ENCODE data around the gene CTSW. TPM values are rescaled to one million over a fixed set of nuclear protein-coding genes. Genes with fewer than 3 reads are reported as not detected.
A peak's percentile ranks its signal among the peaks of the same experiment; 100 is the strongest.

The CTSW gene
- polyA plus RNA-seq, 1 of the 3 experiments (the other 2 are of a cell fraction) = 0.49 TPM

DNA sequence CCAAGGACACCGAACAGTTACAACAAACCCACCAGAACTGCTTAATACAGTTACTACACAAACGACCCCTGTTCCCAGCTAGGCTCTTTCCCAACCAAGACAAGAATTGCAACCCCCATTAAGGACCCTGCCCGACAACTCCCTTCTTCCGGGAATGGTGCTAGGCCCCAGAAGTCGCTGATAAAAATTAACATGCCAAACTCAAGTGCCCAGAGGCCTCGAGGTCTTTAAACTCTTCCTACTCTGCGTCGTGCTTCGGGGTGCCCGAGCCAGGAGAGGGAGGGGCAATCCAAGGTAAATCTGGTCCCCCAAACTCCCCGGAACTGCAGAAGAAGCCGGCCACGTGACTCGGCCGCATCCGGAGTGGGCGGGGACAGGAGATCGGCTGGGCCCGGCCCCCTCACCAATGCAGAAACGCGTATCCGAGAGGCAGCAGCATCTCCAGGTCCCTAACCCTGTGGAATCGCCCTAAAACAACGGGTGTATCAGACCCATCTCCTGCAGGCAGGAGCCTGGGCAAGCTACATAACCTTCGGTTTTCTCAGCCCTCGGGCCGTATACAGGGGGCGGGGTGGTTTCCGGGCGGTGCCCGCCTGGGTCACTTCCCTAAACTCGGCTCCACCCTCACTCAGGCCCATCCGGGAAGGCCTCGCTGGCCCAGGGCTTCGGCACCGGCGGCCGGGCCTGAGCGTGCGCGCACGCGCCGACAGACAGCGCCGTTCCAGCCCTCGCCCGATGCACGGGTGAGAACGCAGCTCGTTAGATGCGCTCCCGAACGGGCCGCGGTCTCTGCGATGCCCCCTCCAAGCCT lies 22.7 kb upstream of the CTSW start:
- Histone ChIP-seq H3K9ac (peak overlapping the region; percentile 92), H3F3A (replicated peaks; ENCODE audit: insufficient read depth) (peaks cover 66% of the 10 kb centered on the region), H3K79me2 (ENCODE audit: insufficient read depth) (peaks cover 60% of the 10 kb centered on the region), H2AFZ (ENCODE audit: low read depth) (no peak overlapping the region), H3K36me3 (replicated peaks in 1 of 2; ENCODE audit: control insufficient read depth in 1 of 2, insufficient read depth in 2 of 2, low read length in 1 of 2) (peaks cover 41 to 51% of the 10 kb centered on the region in 2 experiments), H3K27ac (ENCODE audit: low read depth in 2 of 2, low read length in 1 of 2) (peak overlapping the region; percentile 93 to 97), H4K20me1 (ENCODE audit: insufficient read depth) (peaks cover 56% of the 10 kb centered on the region), H3K4me2 (peak overlapping the region; percentile 93), H3K9me3 (no peaks in the 10 kb centered on the region), H3K27me3 (ENCODE audit: insufficient read depth) (no peaks in the 10 kb centered on the region), H3K9me2 (no peaks in the 10 kb centered on the region), H3K4me1 (ENCODE audit: control insufficient read depth in 1 of 2, insufficient read depth in 2 of 2, low read depth in 1 of 2, low read length in 1 of 2) (peaks cover 5 to 29% of the 10 kb centered on the region in 2 experiments), H3K4me3 (ENCODE audit: low read depth in 2 of 2, low read length in 1 of 2) (peak overlapping the region; percentile 97 to 98)
- ChIA-PET CTCF (interaction anchor here (0.9 to 18.4 kb wide), 5 partner anchors 14 to 112 kb away, joined by 3 to 374 read pairs (median 4); partner anchors contain the start of genes CCDC85B, CTSW and FIBP), POLR2A (interaction anchor here (0.6 to 5.0 kb wide), 2 partner anchors 13 to 145 kb away, joined by 3 to 59 read pairs; partner anchors contain the start of gene KAT5)
- peak; percentile 80 for DNase-seq
- TF ChIP-seq GABPA (IDR thresholded peaks at IDR 0.05; ENCODE audit: low read depth) = peak; percentile 70
- TF ChIP-seq MXI1 (IDR thresholded peaks at IDR 0.05; ENCODE audit: low read depth, low read length) = peak; percentile 91
- peak; percentile 32 for TF ChIP-seq ELF1 (IDR thresholded peaks at IDR 0.05)
- TF ChIP-seq, protein P1, sequence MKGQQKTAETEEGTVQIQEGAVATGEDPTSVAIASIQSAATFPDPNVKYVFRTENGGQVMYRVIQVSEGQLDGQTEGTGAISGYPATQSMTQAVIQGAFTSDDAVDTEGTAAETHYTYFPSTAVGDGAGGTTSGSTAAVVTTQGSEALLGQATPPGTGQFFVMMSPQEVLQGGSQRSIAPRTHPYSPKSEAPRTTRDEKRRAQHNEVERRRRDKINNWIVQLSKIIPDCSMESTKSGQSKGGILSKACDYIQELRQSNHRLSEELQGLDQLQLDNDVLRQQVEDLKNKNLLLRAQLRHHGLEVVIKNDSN (IDR thresholded peaks at IDR 0.05; ENCODE audit: borderline replicate concordance, low read depth) = peak; percentile 94
- TF ChIP-seq, protein P2, sequence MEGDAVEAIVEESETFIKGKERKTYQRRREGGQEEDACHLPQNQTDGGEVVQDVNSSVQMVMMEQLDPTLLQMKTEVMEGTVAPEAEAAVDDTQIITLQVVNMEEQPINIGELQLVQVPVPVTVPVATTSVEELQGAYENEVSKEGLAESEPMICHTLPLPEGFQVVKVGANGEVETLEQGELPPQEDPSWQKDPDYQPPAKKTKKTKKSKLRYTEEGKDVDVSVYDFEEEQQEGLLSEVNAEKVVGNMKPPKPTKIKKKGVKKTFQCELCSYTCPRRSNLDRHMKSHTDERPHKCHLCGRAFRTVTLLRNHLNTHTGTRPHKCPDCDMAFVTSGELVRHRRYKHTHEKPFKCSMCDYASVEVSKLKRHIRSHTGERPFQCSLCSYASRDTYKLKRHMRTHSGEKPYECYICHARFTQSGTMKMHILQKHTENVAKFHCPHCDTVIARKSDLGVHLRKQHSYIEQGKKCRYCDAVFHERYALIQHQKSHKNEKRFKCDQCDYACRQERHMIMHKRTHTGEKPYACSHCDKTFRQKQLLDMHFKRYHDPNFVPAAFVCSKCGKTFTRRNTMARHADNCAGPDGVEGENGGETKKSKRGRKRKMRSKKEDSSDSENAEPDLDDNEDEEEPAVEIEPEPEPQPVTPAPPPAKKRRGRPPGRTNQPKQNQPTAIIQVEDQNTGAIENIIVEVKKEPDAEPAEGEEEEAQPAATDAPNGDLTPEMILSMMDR (IDR thresholded peaks at IDR 0.05) = no peak
- peak; percentile 51; the same call in 1 of the 2 replicates for TF ChIP-seq TAF1 (IDR thresholded peaks at IDR 0.05; ENCODE audit: borderline replicate concordance, low read depth, low read length)
- TF ChIP-seq RFX5 (IDR thresholded peaks at IDR 0.05; ENCODE audit: low read length) = no peak
- TF ChIP-seq EZH2phosphoT487 (IDR thresholded peaks at IDR 0.05; ENCODE audit: borderline replicate concordance, low read depth) = no peak
- TF ChIP-seq CHD2 (IDR thresholded peaks at IDR 0.05; ENCODE audit: low read length, partially characterized antibody) = peak; percentile 13
- no peak; the same call in 1 of the 2 replicates for TF ChIP-seq POLR2AphosphoS5 (IDR thresholded peaks at IDR 0.05; ENCODE audit: low read depth, low read length)
- TF ChIP-seq, protein P3, sequence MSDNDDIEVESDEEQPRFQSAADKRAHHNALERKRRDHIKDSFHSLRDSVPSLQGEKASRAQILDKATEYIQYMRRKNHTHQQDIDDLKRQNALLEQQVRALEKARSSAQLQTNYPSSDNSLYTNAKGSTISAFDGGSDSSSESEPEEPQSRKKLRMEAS (IDR thresholded peaks at IDR 0.05; ENCODE audit: low read depth) = peak; percentile 73
- no peak for TF ChIP-seq FOSL2 (IDR thresholded peaks at IDR 0.05; ENCODE audit: borderline replicate concordance, low read depth)
- no peak for TF ChIP-seq TCF12 (IDR thresholded peaks at IDR 0.05)
- TF ChIP-seq, protein P4, sequence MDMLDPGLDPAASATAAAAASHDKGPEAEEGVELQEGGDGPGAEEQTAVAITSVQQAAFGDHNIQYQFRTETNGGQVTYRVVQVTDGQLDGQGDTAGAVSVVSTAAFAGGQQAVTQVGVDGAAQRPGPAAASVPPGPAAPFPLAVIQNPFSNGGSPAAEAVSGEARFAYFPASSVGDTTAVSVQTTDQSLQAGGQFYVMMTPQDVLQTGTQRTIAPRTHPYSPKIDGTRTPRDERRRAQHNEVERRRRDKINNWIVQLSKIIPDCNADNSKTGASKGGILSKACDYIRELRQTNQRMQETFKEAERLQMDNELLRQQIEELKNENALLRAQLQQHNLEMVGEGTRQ (IDR thresholded peaks at IDR 0.05; ENCODE audit: borderline replicate concordance, low read depth, low read length) = peak; percentile 64
- TF ChIP-seq, protein P5, sequence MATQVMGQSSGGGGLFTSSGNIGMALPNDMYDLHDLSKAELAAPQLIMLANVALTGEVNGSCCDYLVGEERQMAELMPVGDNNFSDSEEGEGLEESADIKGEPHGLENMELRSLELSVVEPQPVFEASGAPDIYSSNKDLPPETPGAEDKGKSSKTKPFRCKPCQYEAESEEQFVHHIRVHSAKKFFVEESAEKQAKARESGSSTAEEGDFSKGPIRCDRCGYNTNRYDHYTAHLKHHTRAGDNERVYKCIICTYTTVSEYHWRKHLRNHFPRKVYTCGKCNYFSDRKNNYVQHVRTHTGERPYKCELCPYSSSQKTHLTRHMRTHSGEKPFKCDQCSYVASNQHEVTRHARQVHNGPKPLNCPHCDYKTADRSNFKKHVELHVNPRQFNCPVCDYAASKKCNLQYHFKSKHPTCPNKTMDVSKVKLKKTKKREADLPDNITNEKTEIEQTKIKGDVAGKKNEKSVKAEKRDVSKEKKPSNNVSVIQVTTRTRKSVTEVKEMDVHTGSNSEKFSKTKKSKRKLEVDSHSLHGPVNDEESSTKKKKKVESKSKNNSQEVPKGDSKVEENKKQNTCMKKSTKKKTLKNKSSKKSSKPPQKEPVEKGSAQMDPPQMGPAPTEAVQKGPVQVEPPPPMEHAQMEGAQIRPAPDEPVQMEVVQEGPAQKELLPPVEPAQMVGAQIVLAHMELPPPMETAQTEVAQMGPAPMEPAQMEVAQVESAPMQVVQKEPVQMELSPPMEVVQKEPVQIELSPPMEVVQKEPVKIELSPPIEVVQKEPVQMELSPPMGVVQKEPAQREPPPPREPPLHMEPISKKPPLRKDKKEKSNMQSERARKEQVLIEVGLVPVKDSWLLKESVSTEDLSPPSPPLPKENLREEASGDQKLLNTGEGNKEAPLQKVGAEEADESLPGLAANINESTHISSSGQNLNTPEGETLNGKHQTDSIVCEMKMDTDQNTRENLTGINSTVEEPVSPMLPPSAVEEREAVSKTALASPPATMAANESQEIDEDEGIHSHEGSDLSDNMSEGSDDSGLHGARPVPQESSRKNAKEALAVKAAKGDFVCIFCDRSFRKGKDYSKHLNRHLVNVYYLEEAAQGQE (IDR thresholded peaks at IDR 0.05; ENCODE audit: low read depth, low read length) = no peak
- under 1% methylated on average over 35 of the region's 57 CpGs for WGBS (ENCODE audit: low lambda C conversion rate)

Measured in SK-N-SH (cell line).